Activated CD4-positive, alpha-beta memory T cell treated with anti-CD3 and anti-CD28 coated beads, Interleukin-2, amount 10 ng/mL, durations not matched to agents 7 days and 5 days (primary cell): ENCODE data around the gene SSBP1. TPM values are rescaled to one million over a fixed set of nuclear protein-coding genes. Genes with fewer than 3 reads are reported as not detected.
A peak's percentile ranks its signal among the peaks of the same experiment; 100 is the strongest.
"Not testable (repeated sequence)": the region's sequence is repeated elsewhere in the genome, so short reads cannot be mapped to it uniquely, and the experiment has no call there.

ENCODE experiments used
- CTCF ChIA-PET: fragments of 350-600 bp; sonication (Branson Sonifier 250); formaldehyde crosslinking; loops from one replicate; lab custom pipeline; 2021; ENCODE audit warnings: antibody characterized with exemption, inconsistent platforms; lab: Charles Lee
- POLR2A ChIA-PET: fragments of 350-600 bp; sonication (Branson Sonifier 250); formaldehyde crosslinking; loops from one replicate; lab custom pipeline; 2021; ENCODE audit warnings: antibody characterized with exemption; lab: Charles Lee
- DNase-seq: peaks from one replicate; pipeline ENCODE4 v3.0.0-alpha.2; 2020
- H3K27ac Mint-ChIP-seq: one replicate; pipeline ENCODE4 v1.8.0; 2021; ENCODE audit warnings: mild to moderate bottlenecking, mixed read lengths
- H3K27me3 Mint-ChIP-seq: one replicate; pipeline ENCODE4 v1.8.0; 2021; ENCODE audit warnings: mixed read lengths
- H3K36me3 Mint-ChIP-seq: one replicate; pipeline ENCODE4 v1.8.0; 2021; ENCODE audit warnings: low read depth, mixed read lengths
- H3K4me1 Mint-ChIP-seq: one replicate; pipeline ENCODE4 v1.8.0; 2021; ENCODE audit warnings: mixed read lengths
- H3K4me3 Mint-ChIP-seq: one replicate; pipeline ENCODE4 v1.8.0; 2021; ENCODE audit warnings: mild to moderate bottlenecking, mixed read lengths
- H3K9me3 Mint-ChIP-seq: one replicate; pipeline ENCODE4 v1.8.0; 2021; ENCODE audit warnings: mixed read lengths
- total RNA-seq, 2 experiments: library from RNA; stranded (reverse); gene quantifications; one replicate each; pipeline ENCODE4 v1.2.3, GENCODE V29; 2021

Gene SSBP1
- 100 to 1,000 TPM; 124 to 125 TPM for total RNA-seq

- Mint-ChIP-seq H3K4me1 (peaks cover 41% of the 10 kb centered on the region), H3K9me3 (no peaks in the 10 kb centered on the region), H3K27ac (peak within 1 kb of the TSS; percentile 93), H3K4me3 (peak within 1 kb of the TSS; percentile 94), H3K36me3 (peaks cover 32% of the 10 kb centered on the region), H3K27me3 (no peaks in the 10 kb centered on the region)
- DNase-seq = peak; percentile 94
- ChIA-PET CTCF (interaction anchor here (0.6 to 4.5 kb wide), 32 partner anchors 9 to 1260 kb away, joined by 3 to 71 read pairs (median 7); partner anchors contain the start of genes AGK, DENND11 and MRPS33), POLR2A (interaction anchor here (0.5 to 3.4 kb wide), 33 partner anchors 9 to 1550 kb away, joined by 3 to 46 read pairs (median 5); partner anchors contain the start of genes AGK, BRAF, CASP2 and DENND11)
These were observed at the start of gene SSBP1 for GRCh38 chr7:141737836-141738591. SSBP1 (plus strand) TSS chr7:141738358; CDS start chr7:141739167, 809 bp downstream.

GRCh38 chr7:141689072-141689825 is 48.9 kb upstream of the SSBP1 start:
- CTCF ChIA-PET = interaction anchor here (0.7 to 1.3 kb wide), 2 partner anchors 11 to 12 kb away, joined by 3 read pairs; no protein-coding TSS in a partner anchor
- not testable (repeated sequence) for H3K9me3 Mint-ChIP-seq

DNA sequence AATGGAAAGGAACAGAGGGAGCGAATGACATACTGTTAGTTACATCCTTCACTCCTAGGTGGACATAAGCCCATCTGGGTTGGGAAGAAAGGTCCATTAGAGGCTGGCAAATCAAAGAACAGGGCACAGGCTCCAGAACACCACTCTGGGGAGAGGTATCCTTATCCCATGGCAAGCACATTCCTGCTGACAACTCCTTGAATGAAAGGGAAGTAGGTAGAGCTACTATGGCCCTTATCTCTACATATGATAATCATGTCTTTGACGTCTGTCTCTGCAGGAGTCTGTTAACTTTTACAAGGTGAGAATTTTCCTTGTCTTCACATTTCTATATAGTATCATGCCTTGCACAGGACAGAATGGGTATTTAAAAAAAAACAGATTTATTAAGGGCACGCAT is 46.6 kb upstream of the SSBP1 start:
- H3K27me3 Mint-ChIP-seq = no peaks in the 10 kb centered on the region
- no peak overlapping the region for H3K27ac Mint-ChIP-seq
- no peaks in the 10 kb centered on the region for H3K9me3 Mint-ChIP-seq
- peaks cover 6% of the 10 kb centered on the region for H3K4me1 Mint-ChIP-seq
- POLR2A ChIA-PET = interaction anchor here (2.4 kb wide), 1 partner anchor 10 kb away, joined by 9 read pairs; the partner anchor contains the start of gene DENND11
- peaks cover 5% of the 10 kb centered on the region for H3K36me3 Mint-ChIP-seq
- H3K4me3 Mint-ChIP-seq = no peak overlapping the region
- CTCF ChIA-PET = no interaction called here
- no peak for DNase-seq

More at GRCh38 chr7:141689072-141689825, 48.9 kb upstream of the SSBP1 start:
- H3K27me3 Mint-ChIP-seq, DNase-seq, H3K4me3 Mint-ChIP-seq, H3K27ac Mint-ChIP-seq: not testable (repeated sequence)
- POLR2A ChIA-PET = interaction anchor here (2.4 kb wide), 1 partner anchor 12 kb away, joined by 9 read pairs; the partner anchor contains the start of gene DENND11
- Mint-ChIP-seq H3K4me1 (peaks cover 14% of the 10 kb centered on the region), H3K36me3 (peaks cover 15% of the 10 kb centered on the region)

GRCh38 chr7:141691961-141692360 is 46.2 kb upstream of the SSBP1 start:
- ChIA-PET CTCF (no interaction called here), POLR2A (no interaction called here)
- no peak overlapping the region for H3K4me3 Mint-ChIP-seq
- peaks cover 3% of the 10 kb centered on the region for H3K36me3 Mint-ChIP-seq
- H3K27me3 Mint-ChIP-seq = no peaks in the 10 kb centered on the region
- DNase-seq = no peak
- peaks cover 3% of the 10 kb centered on the region for H3K4me1 Mint-ChIP-seq
- no peaks in the 10 kb centered on the region for H3K9me3 Mint-ChIP-seq
- H3K27ac Mint-ChIP-seq = no peak overlapping the region

- Mint-ChIP-seq H3K4me3 (no peak overlapping the region), H3K9me3 (no peaks in the 10 kb centered on the region), H3K4me1 (peaks cover 3% of the 10 kb centered on the region), H3K27me3 (no peaks in the 10 kb centered on the region), H3K36me3 (no peaks in the 10 kb centered on the region), H3K27ac (no peak overlapping the region)
- CTCF ChIA-PET = no interaction called here
- POLR2A ChIA-PET = interaction anchor here (1.4 kb wide), 1 partner anchor 9 kb away, joined by 3 read pairs; the partner anchor contains the start of gene DENND11
- DNase-seq = no peak
These were observed 45.1 kb upstream of the SSBP1 start for GRCh38 chr7:141693082-141693481.

DNA sequence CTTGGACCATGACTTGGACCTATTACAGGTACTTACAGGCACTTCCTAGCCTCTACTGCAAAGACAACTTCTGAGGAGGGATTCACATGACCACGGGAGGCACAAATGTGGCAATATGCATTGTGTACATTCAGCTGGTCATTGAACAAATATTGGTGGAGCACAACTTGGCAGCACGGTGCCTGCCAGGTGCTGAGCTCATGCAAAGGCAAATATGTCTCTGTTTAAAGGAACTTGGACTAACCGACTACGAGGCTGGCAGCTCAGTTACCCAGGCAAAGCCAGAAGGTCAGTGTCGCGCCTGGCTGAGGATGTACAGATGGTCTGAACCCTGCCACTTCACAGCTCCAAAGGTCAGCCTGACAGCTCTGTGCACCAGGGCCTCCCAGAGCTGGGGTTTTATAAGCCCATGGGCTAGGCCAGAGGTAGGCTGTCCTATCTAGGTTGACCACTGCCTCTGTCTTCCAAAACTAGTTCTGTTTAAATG is 42.3 kb upstream of the SSBP1 start:
- Mint-ChIP-seq H3K36me3 (peaks cover 3% of the 10 kb centered on the region), H3K9me3 (no peaks in the 10 kb centered on the region), H3K4me1 (peaks cover 22% of the 10 kb centered on the region), H3K4me3 (no peak overlapping the region), H3K27me3 (peaks cover 9% of the 10 kb centered on the region), H3K27ac (no peak overlapping the region)
- ChIA-PET POLR2A (interaction anchor here (1.0 to 2.0 kb wide), 2 partner anchors 13 to 42 kb away, joined by 4 to 10 read pairs; partner anchors contain the start of gene SSBP1), CTCF (interaction anchor here (1.4 kb wide), 1 partner anchor 42 kb away, joined by 10 read pairs; the partner anchor contains the start of gene SSBP1)
- DNase-seq = no peak

- POLR2A ChIA-PET = interaction anchor here (1.0 to 2.0 kb wide), 2 partner anchors 13 to 42 kb away, joined by 4 to 10 read pairs; partner anchors contain the start of gene SSBP1
- no peak for DNase-seq
- H3K9me3 Mint-ChIP-seq = no peaks in the 10 kb centered on the region
- no peak overlapping the region for H3K4me3 Mint-ChIP-seq
- peaks cover 25% of the 10 kb centered on the region for H3K4me1 Mint-ChIP-seq
- CTCF ChIA-PET = interaction anchor here (1.4 kb wide), 1 partner anchor 42 kb away, joined by 10 read pairs; the partner anchor contains the start of gene SSBP1
- peaks cover 12% of the 10 kb centered on the region for H3K27me3 Mint-ChIP-seq
- no peak overlapping the region for H3K27ac Mint-ChIP-seq
- H3K36me3 Mint-ChIP-seq = peaks cover 4% of the 10 kb centered on the region
These were observed 41.8 kb upstream of the SSBP1 start for GRCh38 chr7:141696348-141696747.

DNA sequence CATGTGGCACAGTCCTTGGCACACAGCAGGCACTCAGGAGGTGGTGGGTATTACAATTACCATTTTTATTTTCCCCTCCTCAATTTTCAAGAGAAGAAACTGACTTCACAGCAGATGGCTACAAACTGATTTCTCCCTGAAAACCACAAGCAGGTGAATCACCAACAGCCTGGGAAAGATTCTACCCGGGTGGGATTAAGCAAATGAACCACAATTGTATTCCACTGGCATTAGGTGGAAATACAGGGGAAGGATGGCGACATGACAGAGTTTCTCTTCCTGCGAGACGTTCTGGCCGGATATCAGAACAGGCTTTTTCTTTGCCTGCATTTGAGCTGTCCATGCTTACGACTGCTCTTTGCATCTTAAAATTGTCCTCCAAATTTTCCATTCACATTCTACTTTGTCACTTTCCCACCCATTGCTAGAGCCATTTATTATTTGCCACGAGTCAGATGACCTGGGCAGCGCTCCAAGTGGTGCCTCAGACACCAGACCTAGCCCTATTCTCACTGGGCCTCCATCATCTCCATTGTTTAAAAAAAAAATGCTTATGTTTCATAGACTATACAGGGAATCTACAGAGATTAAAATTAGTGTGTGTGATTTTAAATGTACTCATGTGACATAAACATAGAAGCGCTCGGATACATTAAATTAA is 40.8 kb upstream of the SSBP1 start:
- H3K4me1 Mint-ChIP-seq = peaks cover 27% of the 10 kb centered on the region
- H3K36me3 Mint-ChIP-seq = peaks cover 4% of the 10 kb centered on the region
- DNase-seq = no peak
- ChIA-PET CTCF (interaction anchor here (3.5 kb wide), 1 partner anchor 40 kb away, joined by 16 read pairs; the partner anchor contains the start of gene SSBP1), POLR2A (interaction anchor here (1.8 to 2.0 kb wide), 2 partner anchors 41 kb away, joined by 5 to 10 read pairs; partner anchors contain the start of gene SSBP1)
- H3K27me3 Mint-ChIP-seq = peaks cover 12% of the 10 kb centered on the region
- no peak overlapping the region for H3K27ac Mint-ChIP-seq
- no peaks in the 10 kb centered on the region for H3K9me3 Mint-ChIP-seq
- H3K4me3 Mint-ChIP-seq = no peak overlapping the region

- Mint-ChIP-seq H3K4me1 (peaks cover 30% of the 10 kb centered on the region), H3K9me3 (no peaks in the 10 kb centered on the region), H3K36me3 (peaks cover 4% of the 10 kb centered on the region), H3K27me3 (peaks cover 19% of the 10 kb centered on the region), H3K27ac (no peak overlapping the region), H3K4me3 (no peak overlapping the region)
- no peak for DNase-seq
- CTCF ChIA-PET = interaction anchor here (0.8 to 3.5 kb wide), 4 partner anchors 12 to 44 kb away, joined by 3 to 16 read pairs (median 8); partner anchors contain the start of gene SSBP1
- POLR2A ChIA-PET = interaction anchor here (1.8 kb wide), 1 partner anchor 40 kb away, joined by 5 read pairs; the partner anchor contains the start of gene SSBP1
These were observed 39.7 kb upstream of the SSBP1 start for GRCh38 chr7:141698247-141699015.

GRCh38 chr7:141699860-141700259 is 38.3 kb upstream of the SSBP1 start:
- H3K27me3 Mint-ChIP-seq = peaks cover 25% of the 10 kb centered on the region
- no peak overlapping the region for H3K27ac Mint-ChIP-seq
- peak overlapping the region; percentile 79 for H3K4me3 Mint-ChIP-seq
- no peaks in the 10 kb centered on the region for H3K9me3 Mint-ChIP-seq
- no peak for DNase-seq
- ChIA-PET CTCF (interaction anchor here (2.7 to 3.5 kb wide), 2 partner anchors 38 to 45 kb away, joined by 11 to 16 read pairs; partner anchors contain the start of gene SSBP1), POLR2A (interaction anchor here (1.4 to 3.6 kb wide), 3 partner anchors 19 to 40 kb away, joined by 3 to 46 read pairs (median 4); partner anchors contain the start of gene SSBP1)
- H3K4me1 Mint-ChIP-seq = peaks cover 30% of the 10 kb centered on the region
- H3K36me3 Mint-ChIP-seq = peaks cover 4% of the 10 kb centered on the region

GRCh38 chr7:141700296-141700847 is 37.8 kb upstream of the SSBP1 start:
- Mint-ChIP-seq H3K36me3 (peaks cover 4% of the 10 kb centered on the region), H3K27ac (no peak overlapping the region), H3K27me3 (peaks cover 27% of the 10 kb centered on the region), H3K9me3 (no peaks in the 10 kb centered on the region), H3K4me1 (peaks cover 30% of the 10 kb centered on the region), H3K4me3 (peak overlapping the region; percentile 79)
- ChIA-PET POLR2A (interaction anchor here (1.0 to 3.6 kb wide), 10 partner anchors 9 to 150 kb away, joined by 3 to 46 read pairs (median 4); partner anchors contain the start of genes AGK and SSBP1), CTCF (interaction anchor here (1.0 to 3.5 kb wide), 5 partner anchors 10 to 149 kb away, joined by 3 to 16 read pairs (median 4); partner anchors contain the start of genes AGK and SSBP1)
- no peak for DNase-seq
